Activated CD8-positive, alpha-beta memory T cell treated with anti-CD3 and anti-CD28 coated beads, Interleukin-2, amount 50 U/mL, for 4 hours (primary cell): Measurements from ENCODE around the gene INSC.

Experiments
- DNase-seq: peaks from one replicate; pipeline ENCODE4 v3.0.0-alpha.2; 2020

The INSC gene

DNA sequence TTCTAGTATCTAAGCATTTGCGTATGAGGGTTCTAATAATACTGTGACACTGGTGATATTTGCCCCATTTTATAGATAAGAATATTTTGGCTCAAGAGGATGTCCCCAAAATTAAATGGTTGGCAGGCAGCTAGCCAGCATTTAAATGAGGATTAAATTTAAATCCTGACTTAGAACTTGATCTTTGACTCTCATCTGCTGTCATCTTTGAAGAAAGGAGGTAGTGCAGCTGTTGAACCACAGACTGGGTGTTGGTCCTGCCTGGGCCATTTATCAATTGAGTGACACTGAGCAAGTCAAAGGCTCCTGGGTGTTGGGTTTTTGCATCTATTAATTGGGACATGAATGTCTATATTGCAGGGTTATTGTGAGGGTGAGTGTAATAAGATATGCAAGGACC lies 112.3 kb downstream of the INSC start:
- no peak for DNase-seq

DNA sequence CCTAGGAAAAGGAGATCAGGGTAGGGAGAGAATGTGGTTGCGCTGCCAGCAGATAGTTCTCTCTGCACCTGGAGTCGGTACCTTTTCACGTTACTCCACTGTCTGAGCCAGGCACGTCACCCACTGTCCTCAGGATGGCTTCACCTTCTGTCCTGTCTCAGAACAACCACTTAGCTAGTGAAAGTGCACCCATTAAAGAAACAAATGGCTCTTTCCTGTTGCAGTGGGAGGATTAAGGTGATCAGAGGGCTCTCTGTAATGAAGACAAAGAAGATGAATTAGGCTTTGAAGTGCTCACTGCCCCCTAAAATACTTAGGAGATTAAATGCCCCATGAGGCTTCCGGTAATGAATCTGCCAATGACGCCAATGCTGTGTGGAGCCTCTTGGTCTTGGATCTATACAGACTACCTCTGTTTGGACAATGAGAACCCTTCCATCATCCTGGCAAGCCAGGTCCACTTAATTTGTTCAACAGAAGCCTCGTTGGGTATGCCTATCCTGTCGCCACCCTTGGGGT lies 113.7 kb downstream of the INSC start:
- DNase-seq = no peak

DNA sequence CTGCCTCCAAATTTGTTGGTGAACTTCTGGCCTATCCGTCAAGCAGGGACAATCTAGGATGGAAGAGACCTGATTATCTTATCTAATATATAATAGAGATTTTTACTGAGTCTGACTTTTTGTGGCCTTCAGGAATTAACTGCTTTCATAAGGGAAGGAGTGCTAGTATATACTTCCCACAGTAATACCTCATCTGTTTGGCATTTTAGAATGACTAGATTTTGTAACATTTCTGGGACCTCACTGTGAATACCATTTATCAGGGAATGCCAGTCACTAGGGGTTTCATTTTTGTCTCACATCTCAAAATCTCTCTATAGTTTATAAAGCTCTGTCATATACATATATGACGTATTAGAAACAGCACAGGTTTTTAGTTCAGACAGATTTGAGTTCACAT lies 114.3 kb downstream of the INSC start:
- no peak for DNase-seq

DNA sequence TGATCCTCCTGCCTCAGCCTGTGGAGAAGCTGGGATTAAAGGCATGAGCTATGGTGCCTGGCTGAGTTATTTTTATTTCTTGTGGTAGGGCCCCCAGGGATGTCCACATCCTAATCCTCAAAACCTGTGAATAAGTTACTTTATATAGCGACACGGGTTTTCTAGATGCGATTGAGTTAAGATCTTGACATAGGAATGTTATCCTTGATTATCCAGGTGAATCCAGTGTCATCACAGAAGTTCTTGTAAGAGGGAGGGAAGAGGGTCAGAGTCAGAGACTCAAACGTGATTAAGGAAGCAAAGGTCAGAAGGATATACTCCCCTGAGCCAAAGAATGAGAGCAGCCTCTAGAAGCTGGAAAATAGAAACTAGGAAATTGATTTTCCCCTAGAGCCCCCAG lies 117.8 kb downstream of the INSC start:
- DNase-seq = no peak

DNA sequence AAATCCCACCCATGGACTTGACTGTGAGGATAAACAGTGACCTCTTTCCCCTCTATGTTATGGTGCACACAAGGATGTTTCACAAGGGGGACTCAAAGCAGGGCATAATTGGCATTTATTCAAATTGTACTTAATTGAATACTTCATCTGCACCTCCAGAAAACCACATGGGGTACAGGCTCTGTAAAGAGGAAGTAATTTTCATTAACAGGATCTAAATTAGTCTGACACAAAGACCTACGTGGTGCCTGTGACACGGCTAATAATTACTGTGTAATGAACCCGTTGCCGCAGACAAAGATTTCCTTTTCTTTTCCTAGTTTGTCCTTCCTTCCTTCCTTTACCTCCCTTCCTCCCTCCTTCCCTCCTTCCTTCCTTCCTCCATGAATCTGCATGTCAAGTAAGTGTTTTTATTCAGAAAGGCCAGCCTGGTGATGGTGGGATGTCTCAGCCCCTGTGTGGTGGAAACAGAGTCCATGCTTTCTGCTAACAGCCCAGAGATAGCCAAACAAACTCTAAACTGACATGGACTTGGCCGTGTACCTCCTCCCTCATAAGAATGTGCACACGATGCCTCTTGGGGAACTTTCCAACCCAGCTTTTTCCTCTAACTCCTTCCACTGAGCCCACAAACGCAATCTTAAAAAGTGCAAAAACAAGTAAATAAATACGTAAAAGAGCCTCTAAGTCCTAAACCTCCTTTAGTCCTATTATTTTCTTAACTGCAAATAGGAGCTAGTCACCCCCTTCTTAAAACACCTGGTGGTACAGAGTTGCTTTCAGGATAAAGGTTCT lies 118.8 kb downstream of the INSC start:
- no peak for DNase-seq

DNA sequence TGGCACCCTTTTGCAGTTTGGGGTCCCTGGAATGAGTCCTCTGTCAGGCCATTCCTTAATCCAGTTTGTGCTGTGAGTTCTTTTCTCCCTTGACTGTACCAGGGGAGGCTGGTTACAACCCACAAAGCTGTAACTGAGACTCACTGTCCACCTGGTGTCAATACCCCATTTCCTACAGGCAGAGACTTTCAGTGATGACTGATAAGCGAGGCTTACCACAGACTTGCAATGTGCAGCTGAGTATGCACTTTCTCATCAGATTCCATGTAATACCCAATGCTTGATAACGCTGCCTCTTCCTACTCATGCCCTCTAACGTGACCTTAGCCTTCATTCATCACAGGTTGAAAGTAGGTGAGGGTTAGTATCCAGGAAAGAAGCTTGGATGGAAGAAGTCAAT lies 120.1 kb downstream of the INSC start:
- DNase-seq = no peak

DNA sequence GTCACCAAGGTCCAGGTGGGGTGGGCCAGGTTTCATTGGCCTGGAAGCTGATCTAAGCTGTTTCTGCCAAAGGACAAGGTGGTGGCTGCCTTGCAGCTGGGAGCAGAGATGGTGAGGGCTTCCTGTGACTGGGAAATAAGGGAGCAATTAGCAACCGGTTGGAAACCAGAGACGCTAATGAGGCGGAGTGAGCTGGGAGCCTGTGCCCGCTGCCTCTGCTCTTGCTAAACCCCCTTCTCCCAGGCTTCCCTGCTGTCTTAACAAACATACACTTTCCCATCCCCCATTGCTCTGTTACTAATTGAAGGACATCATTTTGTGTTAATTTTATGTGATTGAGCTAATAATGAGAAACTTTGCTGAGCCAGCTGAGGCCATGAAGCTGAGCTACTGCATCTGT lies 121.8 kb downstream of the INSC start:
- DNase-seq = no peak

DNA sequence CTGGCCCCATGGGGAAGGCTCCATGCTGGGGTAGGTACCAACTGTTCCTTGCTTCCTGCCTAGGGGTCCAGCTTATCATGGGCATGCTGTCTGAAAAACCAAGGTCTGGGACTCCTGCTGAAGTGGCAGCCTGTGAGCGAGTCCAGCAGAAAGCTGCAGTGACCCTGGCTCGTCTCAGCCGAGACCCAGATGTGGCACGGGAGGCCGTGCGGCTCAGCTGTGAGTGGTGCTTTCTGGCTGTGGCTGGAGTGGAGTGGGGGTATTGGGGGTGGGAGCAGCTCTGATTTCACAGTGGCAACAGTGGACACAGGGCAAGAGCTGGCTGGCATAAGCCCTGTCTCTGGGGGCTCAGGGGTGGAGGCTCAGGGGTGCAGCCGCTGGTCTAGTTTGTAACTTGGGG lies 124.1 kb downstream of the INSC start:
- DNase-seq = no peak

DNA sequence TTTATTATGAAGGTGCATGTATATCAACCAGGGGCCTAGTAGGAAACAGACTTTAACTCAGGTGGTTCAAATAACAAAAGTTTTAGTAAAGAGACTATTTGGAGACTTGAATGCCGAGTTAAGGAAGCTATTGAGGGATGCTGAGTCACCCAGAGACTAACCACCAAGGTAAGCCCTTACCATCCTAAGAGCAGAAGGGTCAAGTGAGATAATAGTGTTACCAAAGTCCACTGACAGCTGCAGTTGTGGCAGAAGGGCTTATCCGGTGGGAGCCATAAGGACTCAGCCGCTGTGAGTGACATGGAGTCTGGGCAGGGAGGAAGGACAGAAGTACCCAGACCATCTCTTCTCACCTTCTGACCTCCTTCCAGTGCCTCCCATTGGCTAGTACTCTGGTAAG lies 134.0 kb downstream of the INSC start:
- no peak for DNase-seq

DNA sequence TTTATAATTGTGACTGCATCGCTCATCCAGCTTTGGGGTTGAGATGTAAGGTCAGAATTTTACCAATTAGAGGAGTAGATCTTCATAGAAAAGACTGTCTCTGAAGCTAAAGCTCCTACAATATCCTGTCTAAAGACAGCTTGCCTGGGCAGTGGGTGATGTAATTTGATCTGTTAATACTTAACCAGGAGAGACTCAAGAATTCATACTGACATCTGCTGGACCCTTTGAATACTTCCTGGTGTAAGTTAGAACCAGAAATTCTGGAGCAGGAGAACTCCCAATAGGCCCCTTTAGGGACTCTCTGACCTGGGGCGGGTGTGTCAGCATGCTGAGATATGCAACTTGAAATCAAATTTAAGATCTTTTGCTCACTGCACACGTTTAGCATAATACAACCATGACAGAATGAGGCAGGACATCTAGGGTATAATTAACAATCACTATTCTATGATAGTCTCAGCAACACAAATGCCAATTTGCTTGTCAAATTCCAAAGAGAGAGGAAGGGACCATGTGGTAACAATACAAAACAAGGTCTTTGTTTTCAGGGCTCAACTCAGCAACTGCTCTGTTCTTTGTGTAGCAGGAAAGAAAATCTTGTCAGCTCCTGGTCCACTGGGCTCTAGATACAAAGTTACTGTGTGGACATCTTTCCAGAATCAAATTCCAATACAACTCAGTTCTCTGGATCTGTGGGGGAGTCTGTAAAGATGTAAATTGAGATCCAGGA lies 143.9 kb downstream of the INSC start:
- DNase-seq = no peak

DNA sequence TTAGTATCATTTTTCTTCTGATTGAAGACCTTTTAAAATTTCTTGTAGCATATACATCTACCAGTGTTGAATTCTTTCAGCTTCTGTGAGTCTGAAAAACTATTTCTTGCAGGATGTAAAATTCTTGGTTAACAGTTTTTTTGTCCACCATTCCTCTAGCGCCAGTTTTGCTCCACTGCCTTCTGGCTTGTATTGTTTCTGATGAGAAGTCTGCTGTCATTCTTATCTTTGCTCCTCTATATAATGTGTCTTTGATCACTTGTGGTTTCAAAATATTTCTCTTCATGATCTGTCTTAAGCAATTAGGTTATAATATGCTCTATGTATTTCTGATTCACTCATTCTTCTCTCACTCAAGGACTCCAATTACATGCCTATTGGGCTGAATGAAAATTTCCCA lies 152.3 kb downstream of the INSC start:
- no peak for DNase-seq

DNA sequence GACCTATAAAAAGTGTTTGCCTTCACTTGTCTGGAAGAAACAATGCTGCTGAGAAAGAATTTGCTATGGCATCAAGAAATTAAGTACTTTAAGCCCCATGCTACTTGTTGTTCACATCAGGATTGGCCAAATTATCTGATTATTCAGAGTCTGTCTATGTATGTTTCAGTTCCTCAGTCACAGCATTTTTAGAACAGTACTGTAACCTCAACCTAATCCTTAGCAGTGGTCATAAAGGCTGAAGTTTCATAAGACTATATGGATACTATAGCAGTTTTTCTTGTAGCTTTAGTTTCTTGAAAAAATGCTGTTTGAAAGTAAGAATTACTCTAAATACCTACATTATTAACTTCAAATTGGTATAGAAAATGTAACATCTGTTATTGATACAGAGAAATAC lies 153.9 kb downstream of the INSC start:
- DNase-seq = no peak

DNA sequence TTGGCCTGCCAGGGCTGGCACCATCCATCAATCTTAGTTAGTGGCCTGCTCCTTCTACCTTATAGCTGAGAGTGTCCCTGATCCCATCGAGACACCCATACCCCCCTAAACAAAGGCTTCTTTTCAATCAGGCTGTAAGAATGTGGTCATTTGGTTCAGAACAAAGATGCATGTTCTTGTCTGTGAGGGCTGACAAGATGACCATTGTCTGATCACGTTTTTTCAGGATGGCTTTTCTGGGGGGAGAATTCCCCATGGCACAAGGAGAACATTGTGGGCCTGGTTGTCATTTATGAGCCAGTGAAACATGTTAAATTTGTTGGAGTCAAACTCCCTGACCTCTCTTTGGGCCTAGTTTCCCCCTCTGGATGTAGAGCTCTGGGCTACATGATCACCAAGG lies 160.4 kb downstream of the INSC start:
- no peak for DNase-seq

DNA sequence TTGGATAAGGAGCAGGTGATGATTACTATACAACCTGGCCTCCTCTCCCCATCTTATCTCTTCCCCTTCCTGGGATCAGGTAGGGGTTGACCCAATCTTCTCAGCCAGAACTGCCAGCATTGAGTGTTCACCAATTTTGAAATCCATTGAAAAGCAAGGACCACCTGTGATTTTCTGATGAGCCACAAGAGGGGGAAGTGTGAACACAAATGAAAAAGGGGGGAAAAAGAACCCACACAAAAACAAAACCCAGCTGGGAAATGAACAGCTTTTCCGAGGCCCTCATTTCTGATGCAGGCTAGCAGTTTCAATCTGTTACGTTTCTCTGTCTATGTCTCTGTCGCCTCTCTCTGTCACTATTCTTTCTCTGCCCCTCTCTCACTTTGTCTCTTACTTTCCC lies 161.9 kb downstream of the INSC start:
- DNase-seq = no peak

DNA sequence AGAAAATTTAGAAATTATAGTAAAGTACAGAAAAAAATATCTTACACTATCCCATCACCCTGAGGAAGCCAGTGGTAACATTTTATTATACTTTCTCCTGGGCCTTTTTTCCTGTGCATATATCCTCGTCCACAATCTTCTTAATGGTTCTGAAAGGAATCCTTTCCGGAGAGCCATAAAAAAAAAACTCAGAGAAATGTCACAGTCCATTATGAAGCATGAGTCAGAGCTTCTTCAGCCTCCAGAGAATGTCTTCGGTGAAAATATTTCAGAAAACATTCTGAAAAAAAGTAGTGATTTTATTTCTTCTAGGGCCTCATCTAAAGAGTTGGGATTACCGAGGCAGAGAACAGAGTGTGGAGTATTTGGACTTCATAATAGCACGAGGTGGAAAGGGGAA lies 163.4 kb downstream of the INSC start:
- no peak for DNase-seq

DNA sequence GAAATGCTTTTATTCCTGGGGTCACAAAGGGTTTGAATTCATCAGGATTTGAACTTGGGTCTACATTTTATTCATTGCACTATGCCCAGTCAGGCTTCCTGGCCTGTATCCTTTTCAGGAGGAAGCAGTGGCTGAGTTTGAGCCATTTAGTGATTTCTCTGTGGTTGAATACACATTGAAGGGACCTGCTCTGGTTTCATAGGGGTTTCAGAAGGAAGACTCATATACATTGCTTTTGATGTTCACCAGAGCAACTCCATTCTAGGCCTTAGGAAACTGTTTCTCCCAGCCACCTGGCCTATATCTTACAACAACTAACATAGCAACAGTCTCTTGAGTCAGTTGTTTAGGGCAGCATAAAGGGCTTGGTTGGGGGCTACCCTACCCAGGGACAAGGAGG lies 165.7 kb downstream of the INSC start:
- no peak for DNase-seq

DNA sequence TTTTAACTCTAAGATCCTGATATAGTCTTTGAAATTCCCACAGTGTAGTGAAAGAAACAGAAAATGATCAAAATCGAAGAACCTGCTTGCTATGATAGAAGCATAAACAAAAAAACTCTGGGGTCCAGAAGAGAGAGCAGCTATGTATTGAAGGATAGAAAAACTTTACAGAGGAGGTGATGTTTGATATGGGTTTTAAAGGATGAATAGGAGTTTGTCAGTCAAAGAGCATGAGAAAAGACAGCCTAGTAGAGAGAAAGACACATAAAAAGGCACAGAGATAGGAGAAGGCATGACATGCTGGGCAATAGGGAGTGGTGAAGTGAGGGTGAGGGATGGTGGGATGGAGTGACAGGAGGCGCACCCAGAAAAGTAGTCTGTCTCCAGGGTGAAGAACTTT lies 168.0 kb downstream of the INSC start:
- no peak for DNase-seq

DNA sequence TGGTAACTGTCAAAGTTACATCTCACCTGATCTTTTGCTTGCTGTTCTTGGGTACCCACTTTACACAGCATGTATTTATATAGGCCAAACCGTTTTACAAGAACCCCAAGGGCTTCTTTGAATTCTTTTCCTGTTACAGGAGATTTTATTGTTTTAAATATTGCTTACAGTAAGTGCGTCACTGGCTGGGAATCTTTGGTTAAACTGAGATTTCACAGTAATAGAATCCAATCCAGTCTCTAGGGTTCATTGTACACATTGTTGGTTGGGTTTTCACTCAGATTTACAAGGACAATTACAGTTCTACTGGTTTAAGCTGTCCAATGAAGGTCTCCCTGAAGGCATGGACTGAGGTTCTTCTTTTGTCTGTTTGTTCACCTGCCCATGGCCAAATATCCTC lies 171.7 kb downstream of the INSC start:
- DNase-seq = no peak

DNA sequence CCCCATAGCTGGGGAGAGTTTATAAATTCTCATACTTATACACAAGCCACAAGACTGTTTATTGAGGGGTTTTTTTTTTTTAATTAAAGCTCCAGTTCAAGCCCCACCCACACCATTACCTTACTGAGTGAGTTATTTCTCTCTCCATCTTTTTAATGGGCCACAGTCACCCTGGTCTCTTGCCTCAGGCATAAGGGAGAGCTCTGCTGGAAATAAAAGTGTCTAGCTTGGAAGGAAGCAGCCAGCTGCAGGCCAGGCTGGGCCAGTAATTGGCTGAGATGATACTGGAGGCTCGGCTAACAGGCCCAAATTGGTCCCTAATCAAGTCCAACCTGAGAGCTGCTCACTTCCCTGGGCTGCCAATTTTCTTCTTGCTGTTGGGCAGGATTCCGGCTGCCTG lies 174.1 kb downstream of the INSC start:
- DNase-seq = no peak

DNA sequence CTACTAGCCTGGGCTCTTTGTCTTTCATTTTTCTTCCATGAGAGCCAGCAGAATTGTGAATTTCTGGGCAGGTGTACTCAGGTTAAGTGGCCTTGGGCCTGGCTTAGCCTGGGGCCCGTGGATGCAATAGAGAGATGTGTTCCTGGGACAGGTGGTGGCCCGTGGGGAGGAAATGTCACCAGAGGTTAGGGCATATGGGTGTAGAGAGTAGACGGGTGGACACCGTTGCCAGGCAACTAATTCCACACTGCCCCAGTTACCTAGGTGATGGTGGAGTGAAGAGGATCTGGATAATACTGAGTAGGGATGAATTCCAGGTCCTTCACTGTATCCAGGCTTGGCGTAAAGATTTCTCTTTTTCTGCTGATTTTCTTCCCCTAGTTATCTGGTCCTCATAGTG lies 175.0 kb downstream of the INSC start:
- no peak for DNase-seq

DNA sequence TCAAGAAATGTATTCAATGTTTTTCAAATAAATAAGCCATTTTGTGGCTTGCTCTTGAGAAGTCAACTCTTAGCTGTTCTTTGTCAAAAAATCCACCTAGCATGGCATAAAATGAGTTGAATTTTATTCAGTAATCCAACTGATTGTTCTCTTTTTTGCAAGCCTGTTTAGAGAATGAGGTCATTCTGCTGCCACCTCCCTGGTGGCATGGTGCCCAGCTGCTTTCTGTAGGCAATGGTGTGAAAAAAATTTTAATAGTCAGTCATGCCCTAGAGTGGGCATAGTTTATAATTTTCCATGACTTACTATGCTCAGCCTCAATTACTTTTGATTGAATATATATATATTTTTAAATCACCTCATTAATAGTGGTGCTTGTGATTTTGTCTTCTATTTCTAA lies 177.2 kb downstream of the INSC start:
- no peak for DNase-seq

DNA sequence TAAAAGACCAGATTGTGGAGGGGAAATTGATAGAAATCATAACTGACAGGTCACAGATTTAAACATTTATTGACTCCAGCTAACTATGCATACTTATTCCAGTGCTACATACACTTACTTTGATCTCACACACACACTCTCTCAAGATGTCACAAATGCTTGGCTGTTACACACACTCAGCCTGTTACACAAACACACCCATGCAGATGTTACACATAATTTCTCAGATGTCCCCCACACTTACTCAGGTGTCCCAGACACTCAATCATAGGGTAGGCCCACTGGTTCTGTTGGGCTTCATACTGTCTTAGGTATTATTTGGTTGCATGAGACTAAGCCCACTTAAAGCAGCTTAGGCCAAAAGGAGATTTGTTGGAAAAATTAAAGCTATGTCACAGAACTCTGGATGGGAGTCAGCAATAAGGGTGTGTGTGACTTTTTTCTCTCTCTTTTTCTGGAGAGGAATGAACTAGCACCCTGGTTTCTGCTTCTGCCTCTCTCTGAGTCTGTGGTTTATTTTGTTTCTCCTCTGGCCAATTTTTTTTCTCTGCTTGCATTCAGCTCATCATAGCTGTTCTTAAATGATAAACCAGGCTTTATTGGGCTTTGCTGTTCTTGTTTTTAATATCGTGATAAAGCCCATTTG lies 179.4 kb downstream of the INSC start:
- DNase-seq = no peak

DNA sequence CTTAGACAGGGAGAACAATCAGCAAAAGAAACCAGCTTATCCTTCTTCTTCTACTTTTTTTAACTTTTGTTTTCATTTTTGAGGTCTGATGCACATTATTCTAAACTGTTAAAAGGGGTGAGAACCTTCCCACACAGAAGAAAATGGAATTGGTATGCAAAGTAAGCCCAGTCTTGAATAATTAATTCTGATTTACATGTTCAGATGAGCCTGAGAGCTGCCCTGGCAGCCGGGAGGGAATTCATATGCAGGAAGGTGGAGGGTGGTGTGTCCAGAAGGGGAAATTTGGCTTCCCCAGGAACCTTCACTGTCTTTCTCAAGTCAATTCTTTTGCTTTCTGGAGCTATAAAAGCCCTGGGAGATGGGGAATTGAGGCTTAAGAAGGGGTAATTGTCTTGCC lies 181.0 kb downstream of the INSC start:
- no peak for DNase-seq
